KMS-11 (cell line): ENCODE results near the gene ITGA1.

ENCODE experiments used
- H2AFZ ChIP-seq: fragments of 200-600 bp; sonication (generic); 2 replicates; pipeline ENCODE4 v1.6.1; 2016; ENCODE audit warnings: antibody characterized with exemption, mixed run types, low read depth
- H3K27ac ChIP-seq: fragments of 200-600 bp; sonication (generic); 2 replicates; pipeline ENCODE4 v1.6.1; 2016; ENCODE audit warnings: mild to moderate bottlenecking, mixed run types
- H3K27me3 ChIP-seq: fragments of 200-600 bp; sonication (generic); 2 replicates; pipeline ENCODE4 v1.6.1; 2017; ENCODE audit warnings: mild to moderate bottlenecking, low read depth, mixed run types, moderate library complexity; ENCODE audit not compliant: insufficient read depth
- H3K36me3 ChIP-seq: fragments of 200-600 bp; sonication (generic); 2 replicates; pipeline ENCODE4 v1.6.1; 2017; ENCODE audit warnings: mild to moderate bottlenecking, mixed run types; ENCODE audit not compliant: insufficient read depth
- H3K4me1 ChIP-seq: fragments of 200-600 bp; sonication (generic); 2 replicates; pipeline ENCODE4 v1.6.1; 2016; ENCODE audit warnings: mild to moderate bottlenecking, low read depth, mixed run types; ENCODE audit not compliant: poor library complexity, severe bottlenecking
- H3K4me2 ChIP-seq: fragments of 200-600 bp; sonication (generic); 2 replicates; pipeline ENCODE4 v1.7.0; 2016; ENCODE audit warnings: mild to moderate bottlenecking, mixed run types
- H3K4me3 ChIP-seq: fragments of 200-600 bp; sonication (generic); IDR thresholded peaks from 2 replicates; pipeline ENCODE4 v1.6.1; 2017; ENCODE audit warnings: low read depth, low read length, mixed read lengths; ENCODE audit not compliant: insufficient read depth
- H3K79me2 ChIP-seq: fragments of 200-600 bp; sonication (generic); 2 replicates; pipeline ENCODE4 v1.6.1; 2016; ENCODE audit warnings: low read depth, mixed run types; ENCODE audit not compliant: insufficient read depth
- H3K9ac ChIP-seq: fragments of 200-600 bp; sonication (generic); 2 replicates; pipeline ENCODE4 v1.6.1; 2016; ENCODE audit warnings: mild to moderate bottlenecking, mixed run types
- H4K20me1 ChIP-seq: fragments of 200-600 bp; sonication (generic); 2 replicates; pipeline ENCODE4 v1.6.1; 2016; ENCODE audit warnings: mild to moderate bottlenecking, mixed run types; ENCODE audit not compliant: insufficient read depth
- TF ChIP-seq, protein P1 (sequence below): fragments of 200-600 bp; sonication (generic); conservative IDR thresholded peaks from 2 replicates; pipeline ENCODE4 v1.6.1; 2017; ENCODE audit warnings: low read depth, mild to moderate bottlenecking, antibody characterized with exemption, low read length, moderate library complexity, mixed read lengths

The ITGA1 gene

DNA sequence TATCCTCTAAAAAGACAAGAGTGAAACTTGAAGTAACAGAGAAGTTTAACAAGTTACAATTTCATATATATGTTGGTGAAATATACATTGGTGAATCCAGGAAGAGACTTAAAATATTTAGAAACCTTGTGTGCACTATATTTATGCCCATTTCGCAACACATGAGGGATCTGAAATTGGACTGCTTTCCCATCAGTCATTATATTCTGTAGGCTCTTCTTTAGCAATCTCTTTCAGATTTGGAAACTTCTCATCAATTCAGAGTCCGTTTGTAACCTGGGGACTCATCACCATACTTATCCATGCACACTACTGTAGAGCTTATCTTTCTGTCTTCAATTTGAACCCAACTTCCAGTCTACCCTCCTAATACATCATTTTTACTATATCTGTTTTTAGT is 2.1 kb downstream of the ITGA1 start:
- Histone ChIP-seq H3K9ac (no peak overlapping the region), H2AFZ (no peak overlapping the region), H3K27ac (no peak overlapping the region), H3K79me2 (no peaks in the 10 kb centered on the region), H4K20me1 (no peaks in the 10 kb centered on the region), H3K4me3 (no peak overlapping the region), H3K4me2 (no peak overlapping the region), H3K4me1 (peaks cover 5% of the 10 kb centered on the region), H3K36me3 (no peaks in the 10 kb centered on the region), H3K27me3 (no peaks in the 10 kb centered on the region)
- TF ChIP-seq, protein P1, sequence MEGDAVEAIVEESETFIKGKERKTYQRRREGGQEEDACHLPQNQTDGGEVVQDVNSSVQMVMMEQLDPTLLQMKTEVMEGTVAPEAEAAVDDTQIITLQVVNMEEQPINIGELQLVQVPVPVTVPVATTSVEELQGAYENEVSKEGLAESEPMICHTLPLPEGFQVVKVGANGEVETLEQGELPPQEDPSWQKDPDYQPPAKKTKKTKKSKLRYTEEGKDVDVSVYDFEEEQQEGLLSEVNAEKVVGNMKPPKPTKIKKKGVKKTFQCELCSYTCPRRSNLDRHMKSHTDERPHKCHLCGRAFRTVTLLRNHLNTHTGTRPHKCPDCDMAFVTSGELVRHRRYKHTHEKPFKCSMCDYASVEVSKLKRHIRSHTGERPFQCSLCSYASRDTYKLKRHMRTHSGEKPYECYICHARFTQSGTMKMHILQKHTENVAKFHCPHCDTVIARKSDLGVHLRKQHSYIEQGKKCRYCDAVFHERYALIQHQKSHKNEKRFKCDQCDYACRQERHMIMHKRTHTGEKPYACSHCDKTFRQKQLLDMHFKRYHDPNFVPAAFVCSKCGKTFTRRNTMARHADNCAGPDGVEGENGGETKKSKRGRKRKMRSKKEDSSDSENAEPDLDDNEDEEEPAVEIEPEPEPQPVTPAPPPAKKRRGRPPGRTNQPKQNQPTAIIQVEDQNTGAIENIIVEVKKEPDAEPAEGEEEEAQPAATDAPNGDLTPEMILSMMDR: no peak

DNA sequence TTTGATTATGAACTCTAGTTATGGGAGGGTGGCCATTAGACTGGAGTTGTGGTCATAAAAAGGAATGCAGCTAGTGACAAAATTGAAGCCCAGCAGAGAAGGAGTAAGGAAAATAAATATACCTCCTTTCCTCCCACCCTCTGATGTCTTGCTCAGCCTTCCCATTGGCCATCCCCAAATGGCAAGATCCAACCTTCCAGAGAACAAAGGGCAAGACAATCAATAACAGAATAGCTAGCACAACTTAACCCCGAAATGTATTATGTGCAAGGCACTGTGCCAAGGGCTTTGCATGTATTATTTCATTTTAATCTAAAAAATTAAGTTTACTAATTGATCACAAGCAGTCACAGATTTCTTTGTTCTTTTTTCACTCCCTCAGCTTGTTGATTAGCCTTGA is 3.6 kb downstream of the ITGA1 start:
- Histone ChIP-seq H4K20me1 (no peaks in the 10 kb centered on the region), H2AFZ (no peak overlapping the region), H3K36me3 (no peaks in the 10 kb centered on the region), H3K4me2 (no peak overlapping the region), H3K79me2 (no peaks in the 10 kb centered on the region), H3K4me3 (no peak overlapping the region), H3K4me1 (peaks cover 5% of the 10 kb centered on the region), H3K27ac (no peak overlapping the region), H3K27me3 (no peaks in the 10 kb centered on the region), H3K9ac (no peak overlapping the region)
- TF ChIP-seq, protein P1: no peak

DNA sequence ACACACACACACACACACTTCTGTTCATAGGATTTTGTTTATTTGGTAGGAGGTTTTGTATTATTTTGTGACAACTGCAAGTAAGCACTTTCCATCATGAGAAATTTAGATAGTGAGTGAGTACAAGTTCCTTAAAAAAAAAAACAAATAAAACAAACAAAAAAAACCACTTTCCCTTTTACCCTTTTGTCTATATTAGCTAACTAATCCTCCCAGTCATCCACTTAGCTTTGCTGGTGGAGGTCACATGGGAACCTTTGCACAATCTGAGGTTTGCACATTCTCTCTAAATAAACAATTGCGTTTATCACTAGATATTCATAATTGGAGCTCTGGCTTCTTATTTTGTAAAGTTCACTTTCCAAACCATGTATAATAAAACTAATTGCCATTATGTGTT is 6.8 kb downstream of the ITGA1 start:
- H3K27me3 ChIP-seq: no peaks in the 10 kb centered on the region
- H3K79me2 ChIP-seq: no peaks in the 10 kb centered on the region
- H2AFZ ChIP-seq: no peak overlapping the region
- no peak overlapping the region for H3K4me3 ChIP-seq
- no peak overlapping the region for H3K4me2 ChIP-seq
- H4K20me1 ChIP-seq: no peaks in the 10 kb centered on the region
- no peak overlapping the region for H3K9ac ChIP-seq
- H3K36me3 ChIP-seq: no peaks in the 10 kb centered on the region
- no peak overlapping the region for H3K27ac ChIP-seq
- TF ChIP-seq, protein P1: no peak
- H3K4me1 ChIP-seq: peaks cover 6% of the 10 kb centered on the region

DNA sequence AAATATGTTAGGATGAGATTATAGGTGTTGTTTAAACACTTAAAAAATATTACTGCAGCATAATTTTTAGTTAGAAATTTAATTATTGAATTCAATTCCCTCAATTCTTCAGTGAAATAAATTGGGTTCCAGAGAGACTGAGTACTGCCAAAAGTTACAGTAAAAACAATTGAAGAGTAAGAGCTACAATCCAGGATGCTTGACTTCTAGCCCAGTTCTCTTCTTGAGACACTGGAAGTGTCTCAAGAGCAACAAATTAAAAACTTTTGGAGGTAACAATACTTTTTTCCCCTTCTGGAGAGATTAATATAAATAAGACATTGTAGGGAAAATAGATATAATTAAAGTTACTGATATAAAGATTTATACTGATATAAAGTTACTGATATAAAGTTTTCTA is 8.3 kb downstream of the ITGA1 start:
- Histone ChIP-seq H3K79me2 (peaks cover 9% of the 10 kb centered on the region), H4K20me1 (no peaks in the 10 kb centered on the region), H2AFZ (no peak overlapping the region), H3K27ac (no peak overlapping the region), H3K4me2 (no peak overlapping the region), H3K36me3 (no peaks in the 10 kb centered on the region), H3K4me3 (no peak overlapping the region), H3K9ac (no peak overlapping the region), H3K4me1 (peaks cover 6% of the 10 kb centered on the region), H3K27me3 (no peaks in the 10 kb centered on the region)
- TF ChIP-seq, protein P1: no peak
